MM.1S (cell line): ENCODE results near the gene SUV39H2.

Experiments used
- DNase-seq: peaks from one replicate; pipeline ENCODE4 v3.0.0-alpha.2; 2015
- H2AFZ ChIP-seq: fragments of 300-600 bp; sonication (generic); 2 replicates; pipeline ENCODE4 v1.6.0; 2016; ENCODE audit warnings: antibody characterized with exemption, low read length
- H3F3A ChIP-seq: fragments of 300-600 bp; sonication (generic); 2 replicates; pipeline ENCODE4 v1.6.1; 2016; ENCODE audit warnings: mild to moderate bottlenecking, antibody characterized with exemption, low read length, moderate library complexity, mixed read lengths; ENCODE audit not compliant: insufficient read depth
- H3K27ac ChIP-seq: fragments of 300-600 bp; sonication (generic); 2 replicates; pipeline ENCODE4 v1.5.1; 2016; ENCODE audit warnings: mild to moderate bottlenecking, low read length
- H3K27me3 ChIP-seq: fragments of 300-600 bp; sonication (generic); replicated peaks from 2 replicates; pipeline ENCODE4 v1.6.0; 2016; ENCODE audit warnings: low read length; ENCODE audit not compliant: insufficient read depth
- H3K36me3 ChIP-seq: fragments of 300-600 bp; sonication (generic); replicated peaks from 2 replicates; pipeline ENCODE4 v1.6.1; 2016; ENCODE audit warnings: mild to moderate bottlenecking, low read length, mixed read lengths; ENCODE audit not compliant: insufficient read depth
- H3K4me1 ChIP-seq: fragments of 300-600 bp; sonication (generic); 2 replicates; pipeline ENCODE4 v1.6.1; 2016; ENCODE audit warnings: low read length, mixed read lengths
- H3K4me2 ChIP-seq: fragments of 300-600 bp; sonication (generic); 2 replicates; pipeline ENCODE4 v1.6.0; 2016; ENCODE audit warnings: low read depth, low read length
- H3K4me3 ChIP-seq: fragments of 300-600 bp; sonication (generic); 2 replicates; pipeline ENCODE4 v1.5.1; 2016; ENCODE audit warnings: low read length, mixed read lengths
- H3K79me2 ChIP-seq: fragments of 300-600 bp; sonication (generic); 2 replicates; pipeline ENCODE4 v1.6.1; 2016; ENCODE audit warnings: mixed run types, low read length, mixed read lengths
- H3K9ac ChIP-seq: fragments of 300-600 bp; sonication (generic); 2 replicates; pipeline ENCODE4 v1.6.1; 2016; ENCODE audit warnings: low read length, mixed read lengths
- H3K9me2 ChIP-seq: fragments of 300-600 bp; sonication (generic); replicated peaks from 2 replicates; pipeline ENCODE4 v1.6.1; 2016; ENCODE audit warnings: mild to moderate bottlenecking, low read length, mixed read lengths; ENCODE audit not compliant: insufficient read depth
- H3K9me3 ChIP-seq: fragments of 300-600 bp; sonication (generic); replicated peaks from 2 replicates; pipeline ENCODE4 v1.6.1; 2016; ENCODE audit warnings: mild to moderate bottlenecking, low read length, mixed read lengths; ENCODE audit not compliant: insufficient read depth
- H4K20me1 ChIP-seq: fragments of 300-600 bp; sonication (generic); 2 replicates; pipeline ENCODE4 v1.6.1; 2016; ENCODE audit warnings: mild to moderate bottlenecking, low read length, moderate library complexity, mixed read lengths; ENCODE audit not compliant: insufficient read depth
- EZH2 ChIP-seq: fragments of 300-600 bp; sonication (generic); optimal IDR thresholded peaks from 2 replicates; pipeline ENCODE3; 2017; ENCODE audit warnings: low read depth, mild to moderate bottlenecking, antibody characterized with exemption, low read length, mixed read lengths
- EZH2phosphoT487 ChIP-seq: fragments of 300-600 bp; sonication (generic); IDR thresholded peaks from 2 replicates; pipeline ENCODE4 v1.6.1; 2018; ENCODE audit warnings: antibody characterized with exemption, low read length
- TF ChIP-seq, protein P1 (sequence below): fragments of 300-600 bp; sonication (generic); IDR thresholded peaks from 2 replicates; pipeline ENCODE4 v1.5.1; 2016; ENCODE audit warnings: antibody characterized with exemption, low read length, mixed read lengths

Gene SUV39H2

DNA sequence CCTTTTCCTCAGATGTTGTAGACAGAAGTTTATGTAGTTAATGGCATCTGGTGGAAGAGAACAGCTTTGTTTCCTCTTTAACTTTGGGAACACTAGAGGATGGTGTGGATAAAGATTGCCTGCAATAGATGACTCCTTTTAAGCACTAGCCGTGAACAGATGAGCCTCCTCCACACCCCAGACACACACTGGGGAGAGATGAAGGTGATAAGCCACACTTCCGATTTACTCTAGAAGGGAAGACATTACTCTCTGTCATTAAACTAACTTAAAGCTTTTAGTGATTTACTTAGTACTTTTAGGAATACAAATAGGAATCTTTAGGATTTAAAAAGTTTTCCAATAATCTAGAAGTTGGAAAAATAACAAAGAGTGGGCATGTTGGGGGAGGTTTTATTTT is 33.7 kb upstream of the SUV39H2 start:
- Histone ChIP-seq H2AFZ (no peak overlapping the region), H3K4me1 (no peaks in the 10 kb centered on the region), H3K9me2 (no peaks in the 10 kb centered on the region), H3K9ac (no peak overlapping the region), H3K4me2 (no peak overlapping the region), H3K27ac (no peak overlapping the region), H4K20me1 (peaks cover 4% of the 10 kb centered on the region; the same call in 1 of the 2 replicates), H3K4me3 (no peak overlapping the region), H3K79me2 (peaks cover 66% of the 10 kb centered on the region), H3F3A (no peaks in the 10 kb centered on the region), H3K27me3 (no peaks in the 10 kb centered on the region), H3K9me3 (no peaks in the 10 kb centered on the region), H3K36me3 (peaks cover 12% of the 10 kb centered on the region)
- no peak for DNase-seq
- TF ChIP-seq EZH2 (no peak), EZH2phosphoT487 (no peak)
- TF ChIP-seq, protein P1, sequence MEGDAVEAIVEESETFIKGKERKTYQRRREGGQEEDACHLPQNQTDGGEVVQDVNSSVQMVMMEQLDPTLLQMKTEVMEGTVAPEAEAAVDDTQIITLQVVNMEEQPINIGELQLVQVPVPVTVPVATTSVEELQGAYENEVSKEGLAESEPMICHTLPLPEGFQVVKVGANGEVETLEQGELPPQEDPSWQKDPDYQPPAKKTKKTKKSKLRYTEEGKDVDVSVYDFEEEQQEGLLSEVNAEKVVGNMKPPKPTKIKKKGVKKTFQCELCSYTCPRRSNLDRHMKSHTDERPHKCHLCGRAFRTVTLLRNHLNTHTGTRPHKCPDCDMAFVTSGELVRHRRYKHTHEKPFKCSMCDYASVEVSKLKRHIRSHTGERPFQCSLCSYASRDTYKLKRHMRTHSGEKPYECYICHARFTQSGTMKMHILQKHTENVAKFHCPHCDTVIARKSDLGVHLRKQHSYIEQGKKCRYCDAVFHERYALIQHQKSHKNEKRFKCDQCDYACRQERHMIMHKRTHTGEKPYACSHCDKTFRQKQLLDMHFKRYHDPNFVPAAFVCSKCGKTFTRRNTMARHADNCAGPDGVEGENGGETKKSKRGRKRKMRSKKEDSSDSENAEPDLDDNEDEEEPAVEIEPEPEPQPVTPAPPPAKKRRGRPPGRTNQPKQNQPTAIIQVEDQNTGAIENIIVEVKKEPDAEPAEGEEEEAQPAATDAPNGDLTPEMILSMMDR: no peak

DNA sequence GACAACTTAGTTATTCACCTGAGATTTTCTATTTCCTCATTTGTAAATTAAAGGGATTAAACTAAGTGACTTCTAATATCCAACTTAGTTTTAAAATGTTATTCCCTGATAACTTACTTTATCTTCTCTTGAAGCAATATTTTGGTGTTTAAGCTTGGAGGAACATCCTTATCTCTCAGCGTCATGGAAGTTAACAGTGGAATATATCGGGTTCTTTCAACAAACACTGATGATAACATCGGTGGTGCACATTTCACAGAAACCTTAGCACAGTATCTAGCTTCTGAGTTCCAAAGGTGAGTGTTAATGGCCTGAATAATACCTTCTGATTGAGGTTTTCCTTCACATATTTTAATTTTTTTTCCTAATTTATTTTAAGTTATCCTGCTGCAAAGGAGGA is 26.4 kb upstream of the SUV39H2 start:
- Histone ChIP-seq H3K4me2 (no peak overlapping the region), H2AFZ (no peak overlapping the region), H3K9ac (no peak overlapping the region), H3K27ac (no peak overlapping the region), H3F3A (no peaks in the 10 kb centered on the region), H3K9me3 (no peaks in the 10 kb centered on the region), H4K20me1 (peaks cover 4% of the 10 kb centered on the region; the same call in 1 of the 2 replicates), H3K4me3 (no peak overlapping the region), H3K79me2 (peaks cover 8% of the 10 kb centered on the region; the same call in 1 of the 2 replicates), H3K4me1 (no peaks in the 10 kb centered on the region), H3K27me3 (no peaks in the 10 kb centered on the region), H3K36me3 (peaks cover 4% of the 10 kb centered on the region; the same call in 1 of the 2 replicates), H3K9me2 (no peaks in the 10 kb centered on the region)
- DNase-seq: no peak
- TF ChIP-seq, protein P1: no peak
- TF ChIP-seq EZH2 (no peak), EZH2phosphoT487 (no peak)

DNA sequence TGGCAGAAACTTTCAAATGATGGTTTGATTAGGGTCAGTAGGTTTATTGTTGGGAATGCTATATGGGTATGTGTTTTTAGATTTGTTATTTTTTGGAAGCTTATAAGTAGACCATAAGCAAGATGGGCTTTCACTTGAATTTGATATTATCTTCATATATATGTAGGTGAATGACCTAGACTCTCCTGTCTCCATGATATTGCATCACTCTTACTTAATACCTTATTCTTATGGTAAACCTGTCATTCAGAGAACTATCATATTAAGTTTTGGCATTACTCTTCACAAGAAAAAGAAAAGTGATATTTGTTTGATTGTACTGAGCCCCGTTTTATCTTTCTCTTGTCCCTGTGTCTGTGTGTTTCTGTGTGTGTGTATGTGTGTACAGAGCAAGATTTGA is 23.2 kb upstream of the SUV39H2 start:
- TF ChIP-seq EZH2 (no peak), EZH2phosphoT487 (no peak)
- TF ChIP-seq, protein P1: no peak
- no peaks in the 10 kb centered on the region for H3K27me3 ChIP-seq
- H3F3A ChIP-seq: no peaks in the 10 kb centered on the region
- H4K20me1 ChIP-seq: no peaks in the 10 kb centered on the region
- H3K4me3 ChIP-seq: no peak overlapping the region
- H3K9ac ChIP-seq: no peak overlapping the region
- DNase-seq: no peak
- H3K36me3 ChIP-seq: peaks cover 4% of the 10 kb centered on the region; the same call in 1 of the 2 replicates
- H3K4me1 ChIP-seq: peaks cover 16% of the 10 kb centered on the region; the same call in 1 of the 2 replicates
- no peak overlapping the region for H2AFZ ChIP-seq
- no peak overlapping the region for H3K27ac ChIP-seq
- H3K9me2 ChIP-seq: no peaks in the 10 kb centered on the region
- peaks cover 7% of the 10 kb centered on the region; the same call in 1 of the 2 replicates for H3K79me2 ChIP-seq
- no peak overlapping the region for H3K4me2 ChIP-seq
- H3K9me3 ChIP-seq: no peaks in the 10 kb centered on the region
